ENCODE measurements around the gene WNT8B.

- TF ChIP-seq, protein P1, sequence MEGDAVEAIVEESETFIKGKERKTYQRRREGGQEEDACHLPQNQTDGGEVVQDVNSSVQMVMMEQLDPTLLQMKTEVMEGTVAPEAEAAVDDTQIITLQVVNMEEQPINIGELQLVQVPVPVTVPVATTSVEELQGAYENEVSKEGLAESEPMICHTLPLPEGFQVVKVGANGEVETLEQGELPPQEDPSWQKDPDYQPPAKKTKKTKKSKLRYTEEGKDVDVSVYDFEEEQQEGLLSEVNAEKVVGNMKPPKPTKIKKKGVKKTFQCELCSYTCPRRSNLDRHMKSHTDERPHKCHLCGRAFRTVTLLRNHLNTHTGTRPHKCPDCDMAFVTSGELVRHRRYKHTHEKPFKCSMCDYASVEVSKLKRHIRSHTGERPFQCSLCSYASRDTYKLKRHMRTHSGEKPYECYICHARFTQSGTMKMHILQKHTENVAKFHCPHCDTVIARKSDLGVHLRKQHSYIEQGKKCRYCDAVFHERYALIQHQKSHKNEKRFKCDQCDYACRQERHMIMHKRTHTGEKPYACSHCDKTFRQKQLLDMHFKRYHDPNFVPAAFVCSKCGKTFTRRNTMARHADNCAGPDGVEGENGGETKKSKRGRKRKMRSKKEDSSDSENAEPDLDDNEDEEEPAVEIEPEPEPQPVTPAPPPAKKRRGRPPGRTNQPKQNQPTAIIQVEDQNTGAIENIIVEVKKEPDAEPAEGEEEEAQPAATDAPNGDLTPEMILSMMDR (IDR thresholded peaks at IDR 0.05) = no peak
- TF ChIP-seq EP300 (IDR thresholded peaks at IDR 0.05) = no peak
These were observed 15.1 kb upstream of the WNT8B start for GRCh38 chr10:100447663-100448062.
